GM12875 (cell line): ENCODE results near the gene HCRT.

Source experiments
- H3K4me3 ChIP-seq: one replicate; pipeline ENCODE4 v1.5.1; 2011; ENCODE audit warnings: low read depth, low read length, control low read depth
- CTCF ChIP-seq: IDR thresholded peaks from 2 replicates; pipeline ENCODE4 v1.5.1; 2011; ENCODE audit warnings: low read depth, mild to moderate bottlenecking, control low read depth, inconsistent platforms, low read length, moderate library complexity, borderline replicate concordance; ENCODE audit not compliant: insufficient read depth

HCRT gene

GRCh38 chr17:42135151-42135550, 50.1 kb downstream of the HCRT start:
- no peak for TF ChIP-seq CTCF

More at GRCh38 chr17:42135151-42135550, 50.1 kb downstream of the HCRT start:
- no peak overlapping the region for H3K4me3 ChIP-seq
